ENCODE data around the gene MPLKIP. TPM values are rescaled to one million over a fixed set of nuclear protein-coding genes. Genes with fewer than 3 reads are reported as not detected.
"Not testable (repeated sequence)": the region's sequence is repeated elsewhere in the genome, so short reads cannot be mapped to it uniquely, and the experiment has no call there.

Gene MPLKIP
- 10 to 100 TPM in 3 of 4 donors, 1 to 10 TPM in 1; 8.7 to 33.0 (median 20.1) TPM for total RNA-seq

- no peaks in the 10 kb centered on the region for H3K4me1 ChIP-seq
- intact Hi-C loops (cut with DNase I; ENCODE audit: low total_unique reads): no loop called here
- no peaks in the 10 kb centered on the region for H3K9me3 ChIP-seq
- H3K27ac ChIP-seq: peak within 1 kb of the TSS; percentile 90 to 96
- peak within 1 kb of the TSS; percentile 64 to 97 for H3K4me3 ChIP-seq
- TF ChIP-seq CTCF (IDR thresholded peaks at IDR 0.05): peak; percentile 83 to 99 (median 92)
- peak in 1 of 2 donors; percentile 38 for TF ChIP-seq POLR2A (IDR thresholded peaks at IDR 0.05)
- no peaks in the 10 kb centered on the region for H3K36me3 ChIP-seq
- peak; percentile 84 for DNase-seq
- no peaks in the 10 kb centered on the region for H3K27me3 ChIP-seq
Observed at GRCh38 chr7:40134428-40135316, at the start of gene MPLKIP, which contains the start of gene SUGCT. Gene MPLKIP, minus strand, starts transcription at chr7:40134622. Its CDS starts 55 bp downstream, at chr7:40134567. Gene SUGCT, plus strand, starts transcription at chr7:40135005.

GRCh38 chr7:40182452-40182851 lies 48.0 kb upstream of the MPLKIP start:
- no peak for DNase-seq
- Histone ChIP-seq H3K4me3 (no peak overlapping the region), H3K36me3 (no peaks in the 10 kb centered on the region), H3K27ac (no peak overlapping the region), H3K27me3 (no peaks in the 10 kb centered on the region), H3K9me3 (no peaks in the 10 kb centered on the region), H3K4me1 (no peaks in the 10 kb centered on the region)
- intact Hi-C loops (cut with DNase I; ENCODE audit: low total_unique reads): no loop called here
- TF ChIP-seq POLR2A (IDR thresholded peaks at IDR 0.05) (no peak), CTCF (IDR thresholded peaks at IDR 0.05) (no peak)

GRCh38 chr7:40177071-40177470 lies 42.6 kb upstream of the MPLKIP start:
- no peak overlapping the region for H3K27ac ChIP-seq
- no peaks in the 10 kb centered on the region for H3K4me1 ChIP-seq
- no peak overlapping the region for H3K4me3 ChIP-seq
- no peak for DNase-seq
- H3K36me3 ChIP-seq: no peaks in the 10 kb centered on the region
- TF ChIP-seq POLR2A (IDR thresholded peaks at IDR 0.05) (no peak), CTCF (IDR thresholded peaks at IDR 0.05) (no peak)
- H3K27me3 ChIP-seq: no peaks in the 10 kb centered on the region
- no peaks in the 10 kb centered on the region for H3K9me3 ChIP-seq
- intact Hi-C loops (cut with DNase I; ENCODE audit: low total_unique reads): no loop called here

- H3K4me1 ChIP-seq: no peaks in the 10 kb centered on the region
- no peaks in the 10 kb centered on the region for H3K9me3 ChIP-seq
Observed at GRCh38 chr7:40175725-40176510, 41.5 kb upstream of the MPLKIP start.

GRCh38 chr7:40175256-40175655 lies 40.8 kb upstream of the MPLKIP start:
- H3K9me3 ChIP-seq; intact Hi-C loops (cut with DNase I; ENCODE audit: low total_unique reads); H3K27ac ChIP-seq; H3K4me1 ChIP-seq; DNase-seq; H3K27me3 ChIP-seq; H3K36me3 ChIP-seq; H3K4me3 ChIP-seq: not testable (repeated sequence)

More at GRCh38 chr7:40175725-40176510, 41.5 kb upstream of the MPLKIP start:
- no peak overlapping the region for H3K27ac ChIP-seq
- no peak for TF ChIP-seq CTCF (IDR thresholded peaks at IDR 0.05)
- TF ChIP-seq POLR2A (IDR thresholded peaks at IDR 0.05): no peak
- DNase-seq: no peak
- H3K4me3 ChIP-seq: no peak overlapping the region
- H3K36me3 ChIP-seq: no peaks in the 10 kb centered on the region
- no peaks in the 10 kb centered on the region for H3K27me3 ChIP-seq
- intact Hi-C loops (cut with DNase I; ENCODE audit: low total_unique reads): no loop called here

- H3K27me3 ChIP-seq; intact Hi-C loops (cut with DNase I; ENCODE audit: low total_unique reads); H3K9me3 ChIP-seq; H3K4me3 ChIP-seq; H3K4me1 ChIP-seq; H3K36me3 ChIP-seq; DNase-seq; H3K27ac ChIP-seq: not testable (repeated sequence)
Observed at GRCh38 chr7:40173121-40173520, 38.7 kb upstream of the MPLKIP start.

GRCh38 chr7:40168266-40168665 lies 33.8 kb upstream of the MPLKIP start:
- H3K27me3 ChIP-seq; intact Hi-C loops (cut with DNase I; ENCODE audit: low total_unique reads); DNase-seq; H3K27ac ChIP-seq; H3K4me3 ChIP-seq; H3K9me3 ChIP-seq; H3K4me1 ChIP-seq; H3K36me3 ChIP-seq: not testable (repeated sequence)
